HEK293 (cell line): ENCODE measurements around the gene HTT-AS.

Source experiments
- CTCF ChIA-PET: fragments of 350-600 bp; formaldehyde crosslinking; extraction: SDS; loops from one replicate; lab custom pipeline; 2021; ENCODE audit warnings: antibody characterized with exemption; lab: Yijun Ruan, JAX
- POLR2A ChIA-PET: fragments of 300-600 bp; formaldehyde crosslinking; extraction: SDS; loops from one replicate; lab custom pipeline; 2020; ENCODE audit warnings: antibody characterized with exemption, inconsistent platforms; lab: Yijun Ruan, JAX
- H3K27ac ChIP-seq: fragments of 200-500 bp; sonication (Bioruptor generic); 2 replicates; pipeline ENCODE4 v1.5.1; 2014; ENCODE audit warnings: low read depth, low read length, control low read depth, inconsistent platforms; ENCODE audit errors: extremely low read depth
- H3K36me3 ChIP-seq, 2 experiments: fragments of 200-500 bp in 1 of 2; sonication (Bioruptor generic) in 1 of 2; 1 replicate in 1 of 2; 2 replicates in 1 of 2; pipeline ENCODE4 v1.5.1; 2014 to 2017; ENCODE audit warnings: inconsistent platforms in 2 of 2, low read length in 2 of 2; ENCODE audit not compliant: control insufficient read depth in 2 of 2, insufficient read depth in 1 of 2
- H3K4me1 ChIP-seq: fragments of 200-500 bp; sonication (Bioruptor generic); 2 replicates; pipeline ENCODE4 v1.5.1; 2014; ENCODE audit warnings: mild to moderate bottlenecking, low read length, inconsistent platforms; ENCODE audit not compliant: control insufficient read depth, insufficient read depth
- H3K4me3 ChIP-seq: 2 replicates; pipeline ENCODE4 v1.5.1; 2011; ENCODE audit warnings: low read depth, mild to moderate bottlenecking, control low read depth, low read length, moderate library complexity
- H3K9me3 ChIP-seq: fragments of 200-500 bp; sonication (Bioruptor generic); 2 replicates; pipeline ENCODE4 v1.5.1; 2014; ENCODE audit warnings: low read depth, low read length, inconsistent platforms; ENCODE audit not compliant: control insufficient read depth, insufficient read depth
- AEBP2 ChIP-seq: fragments of 450-650 bp; formaldehyde crosslinking; IDR thresholded peaks from 2 replicates; pipeline ENCODE4 v1.5.1; 2016; ENCODE audit warnings: missing biosample characterization, missing genetic modification characterization, borderline replicate concordance
- GFI1B ChIP-seq: fragments of 450-650 bp; formaldehyde crosslinking; IDR thresholded peaks from 2 replicates; pipeline ENCODE4 v1.5.1; 2016; ENCODE audit warnings: missing biosample characterization, missing genetic modification characterization
- GLI2 ChIP-seq: fragments of 450-650 bp; formaldehyde crosslinking; IDR thresholded peaks from 2 replicates; pipeline ENCODE4; 2017; ENCODE audit warnings: missing biosample characterization, missing genetic modification characterization, low read depth, borderline replicate concordance
- KLF1 ChIP-seq: fragments of 450-650 bp; formaldehyde crosslinking; IDR thresholded peaks from 2 replicates; pipeline ENCODE4 v1.5.1; 2016; ENCODE audit warnings: missing biosample characterization, missing genetic modification characterization
- ZNF114 ChIP-seq: fragments of 450-650 bp; formaldehyde crosslinking; IDR thresholded peaks from 2 replicates; pipeline ENCODE4 v1.5.0; 2017; ENCODE audit warnings: missing biosample characterization, missing genetic modification characterization
- ZNF148 ChIP-seq: fragments of 450-650 bp; formaldehyde crosslinking; IDR thresholded peaks from 2 replicates; pipeline ENCODE4 v1.5.0; 2017; ENCODE audit warnings: missing biosample characterization, missing genetic modification characterization, borderline replicate concordance
- ZNF2 ChIP-seq: fragments of 450-650 bp; formaldehyde crosslinking; IDR thresholded peaks from 2 replicates; pipeline ENCODE4 v1.5.1; 2016; ENCODE audit warnings: missing biosample characterization, missing genetic modification characterization
- ZNF211 ChIP-seq: fragments of 450-650 bp; formaldehyde crosslinking; IDR thresholded peaks from 2 replicates; pipeline ENCODE4 v1.5.1; 2016; ENCODE audit warnings: low read depth, missing biosample characterization, missing genetic modification characterization
- ZNF302 ChIP-seq: fragments of 450-650 bp; formaldehyde crosslinking; IDR thresholded peaks from 2 replicates; pipeline ENCODE4 v1.5.1; 2016; ENCODE audit warnings: missing biosample characterization, missing genetic modification characterization, low read depth
- ZNF341 ChIP-seq: fragments of 450-650 bp; formaldehyde crosslinking; IDR thresholded peaks from 2 replicates; pipeline ENCODE4; 2016; ENCODE audit warnings: low read depth, missing biosample characterization, missing genetic modification characterization
- ZNF48 ChIP-seq: fragments of 450-650 bp; formaldehyde crosslinking; IDR thresholded peaks from 2 replicates; pipeline ENCODE4 v1.5.1; 2016; ENCODE audit warnings: missing biosample characterization, missing genetic modification characterization
- ZNF510 ChIP-seq: fragments of 450-650 bp; formaldehyde crosslinking; IDR thresholded peaks from 2 replicates; pipeline ENCODE4 v1.5.1; 2018; ENCODE audit warnings: mild to moderate bottlenecking, missing genetic modification characterization, missing biosample characterization; ENCODE audit not compliant: insufficient replicate concordance
- ZNF548 ChIP-seq: fragments of 450-650 bp; formaldehyde crosslinking; IDR thresholded peaks from 2 replicates; pipeline ENCODE4 v1.5.1; 2016; ENCODE audit warnings: missing biosample characterization, missing genetic modification characterization
- ZNF621 ChIP-seq: fragments of 450-650 bp; formaldehyde crosslinking; IDR thresholded peaks from 2 replicates; pipeline ENCODE4 v1.5.1; 2017; ENCODE audit warnings: missing biosample characterization, missing genetic modification characterization
- ZNF623 ChIP-seq: fragments of 450-650 bp; formaldehyde crosslinking; IDR thresholded peaks from 2 replicates; pipeline ENCODE4 v1.5.1; 2016; ENCODE audit warnings: missing biosample characterization, missing genetic modification characterization
- ZNF624 ChIP-seq: fragments of 450-650 bp; formaldehyde crosslinking; IDR thresholded peaks from 2 replicates; pipeline ENCODE4 v1.5.1; 2017; ENCODE audit warnings: missing biosample characterization, missing genetic modification characterization
- ZNF660 ChIP-seq: fragments of 450-650 bp; IDR thresholded peaks from 2 replicates; pipeline ENCODE4 v1.5.1; 2018; ENCODE audit warnings: missing biosample characterization, mild to moderate bottlenecking, missing genetic modification characterization
- ZNF664 ChIP-seq: fragments of 450-650 bp; formaldehyde crosslinking; IDR thresholded peaks from 2 replicates; pipeline ENCODE4 v1.5.1; 2016; ENCODE audit warnings: missing biosample characterization, missing genetic modification characterization
- ZNF777 ChIP-seq: fragments of 450-650 bp; formaldehyde crosslinking; IDR thresholded peaks from 2 replicates; pipeline ENCODE4 v1.5.1; 2017; ENCODE audit warnings: missing biosample characterization, missing genetic modification characterization, borderline replicate concordance
- ZSCAN5A ChIP-seq: fragments of 450-650 bp; formaldehyde crosslinking; IDR thresholded peaks from 2 replicates; pipeline ENCODE4 v1.5.1; 2016; ENCODE audit warnings: missing biosample characterization, missing genetic modification characterization
- TF ChIP-seq, protein P1 (sequence below): fragments of 450-650 bp; formaldehyde crosslinking; IDR thresholded peaks from 2 replicates; pipeline ENCODE4 v1.5.1; 2016; ENCODE audit warnings: missing biosample characterization, missing genetic modification characterization, low read depth
- TF ChIP-seq, protein P2 (sequence below): fragments of 450-650 bp; formaldehyde crosslinking; IDR thresholded peaks from 2 replicates; pipeline ENCODE4 v1.5.1; 2017; ENCODE audit warnings: missing biosample characterization, missing genetic modification characterization
- TF ChIP-seq, protein P3 (sequence below): fragments of 450-650 bp; formaldehyde crosslinking; IDR thresholded peaks from 2 replicates; pipeline ENCODE4 v1.5.1; 2016; ENCODE audit warnings: missing biosample characterization, missing genetic modification characterization

Gene HTT-AS

GRCh38 chr4:3065551-3065950, 8.8 kb downstream of the HTT-AS start (continued):
- TF ChIP-seq ZNF148 (tag by site-specific recombination) = no peak

DNA sequence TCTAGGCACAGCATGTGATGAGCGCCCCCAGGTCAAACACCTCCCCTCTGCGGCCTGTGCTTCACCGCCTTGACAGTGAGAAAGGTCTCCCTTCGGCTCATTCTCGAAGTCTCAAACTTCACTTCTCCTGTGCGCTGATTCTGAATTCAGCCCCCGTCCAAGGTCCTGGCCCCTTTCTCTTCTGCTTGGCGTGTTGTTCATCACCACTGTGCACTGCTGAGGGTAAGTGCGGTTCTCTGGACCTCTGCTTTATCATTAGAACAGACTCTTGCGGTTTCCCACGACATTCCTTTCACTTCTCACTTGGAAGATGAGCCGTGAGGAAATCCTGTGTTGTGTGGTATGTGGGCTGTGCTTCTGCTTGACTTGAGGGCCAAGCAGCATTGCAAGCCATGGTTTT, 11.9 kb downstream of the HTT-AS start:
- CTCF ChIA-PET = no interaction called here
- POLR2A ChIA-PET = no interaction called here

GRCh38 chr4:3060946-3061345, 13.4 kb downstream of the HTT-AS start:
- H3K4me1 ChIP-seq = no peaks in the 10 kb centered on the region
- no peak overlapping the region for H3K4me3 ChIP-seq
- H3K36me3 ChIP-seq = no peaks in the 10 kb centered on the region
- ChIA-PET CTCF (interaction anchor here (0.7 kb wide), 1 partner anchor 359 kb away, joined by 3 read pairs; no protein-coding TSS in a partner anchor), POLR2A (no interaction called here)
- no peaks in the 10 kb centered on the region for H3K9me3 ChIP-seq
- no peak overlapping the region for H3K27ac ChIP-seq
- no peak for TF ChIP-seq ZNF623 (tag by site-specific recombination)
- TF ChIP-seq GFI1B = no peak
- TF ChIP-seq, protein P1, sequence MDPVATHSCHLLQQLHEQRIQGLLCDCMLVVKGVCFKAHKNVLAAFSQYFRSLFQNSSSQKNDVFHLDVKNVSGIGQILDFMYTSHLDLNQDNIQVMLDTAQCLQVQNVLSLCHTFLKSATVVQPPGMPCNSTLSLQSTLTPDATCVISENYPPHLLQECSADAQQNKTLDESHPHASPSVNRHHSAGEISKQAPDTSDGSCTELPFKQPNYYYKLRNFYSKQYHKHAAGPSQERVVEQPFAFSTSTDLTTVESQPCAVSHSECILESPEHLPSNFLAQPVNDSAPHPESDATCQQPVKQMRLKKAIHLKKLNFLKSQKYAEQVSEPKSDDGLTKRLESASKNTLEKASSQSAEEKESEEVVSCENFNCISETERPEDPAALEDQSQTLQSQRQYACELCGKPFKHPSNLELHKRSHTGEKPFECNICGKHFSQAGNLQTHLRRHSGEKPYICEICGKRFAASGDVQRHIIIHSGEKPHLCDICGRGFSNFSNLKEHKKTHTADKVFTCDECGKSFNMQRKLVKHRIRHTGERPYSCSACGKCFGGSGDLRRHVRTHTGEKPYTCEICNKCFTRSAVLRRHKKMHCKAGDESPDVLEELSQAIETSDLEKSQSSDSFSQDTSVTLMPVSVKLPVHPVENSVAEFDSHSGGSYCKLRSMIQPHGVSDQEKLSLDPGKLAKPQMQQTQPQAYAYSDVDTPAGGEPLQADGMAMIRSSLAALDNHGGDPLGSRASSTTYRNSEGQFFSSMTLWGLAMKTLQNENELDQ (tag by site-specific recombination) = no peak
- TF ChIP-seq, protein P2, sequence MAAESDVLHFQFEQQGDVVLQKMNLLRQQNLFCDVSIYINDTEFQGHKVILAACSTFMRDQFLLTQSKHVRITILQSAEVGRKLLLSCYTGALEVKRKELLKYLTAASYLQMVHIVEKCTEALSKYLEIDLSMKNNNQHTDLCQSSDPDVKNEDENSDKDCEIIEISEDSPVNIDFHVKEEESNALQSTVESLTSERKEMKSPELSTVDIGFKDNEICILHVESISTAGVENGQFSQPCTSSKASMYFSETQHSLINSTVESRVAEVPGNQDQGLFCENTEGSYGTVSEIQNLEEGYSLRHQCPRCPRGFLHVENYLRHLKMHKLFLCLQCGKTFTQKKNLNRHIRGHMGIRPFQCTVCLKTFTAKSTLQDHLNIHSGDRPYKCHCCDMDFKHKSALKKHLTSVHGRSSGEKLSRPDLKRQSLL = no peak
- no peak for TF ChIP-seq ZNF664
- TF ChIP-seq ZNF624 (tag by site-specific recombination) = no peak
- TF ChIP-seq ZNF341 (tag by site-specific recombination) = no peak
- TF ChIP-seq ZNF211 (tag by site-specific recombination) = no peak
- TF ChIP-seq ZNF48 (tag by site-specific recombination) = no peak
- no peak for TF ChIP-seq KLF1 (tag by site-specific recombination)

More for the DNA sequence above, 11.9 kb downstream of the HTT-AS start:
- H3K36me3 ChIP-seq = no peaks in the 10 kb centered on the region
- H3K9me3 ChIP-seq = no peaks in the 10 kb centered on the region
- no peak overlapping the region for H3K4me3 ChIP-seq
- TF ChIP-seq ZNF660 (tag by site-specific recombination) = no peak
- TF ChIP-seq, protein P3, sequence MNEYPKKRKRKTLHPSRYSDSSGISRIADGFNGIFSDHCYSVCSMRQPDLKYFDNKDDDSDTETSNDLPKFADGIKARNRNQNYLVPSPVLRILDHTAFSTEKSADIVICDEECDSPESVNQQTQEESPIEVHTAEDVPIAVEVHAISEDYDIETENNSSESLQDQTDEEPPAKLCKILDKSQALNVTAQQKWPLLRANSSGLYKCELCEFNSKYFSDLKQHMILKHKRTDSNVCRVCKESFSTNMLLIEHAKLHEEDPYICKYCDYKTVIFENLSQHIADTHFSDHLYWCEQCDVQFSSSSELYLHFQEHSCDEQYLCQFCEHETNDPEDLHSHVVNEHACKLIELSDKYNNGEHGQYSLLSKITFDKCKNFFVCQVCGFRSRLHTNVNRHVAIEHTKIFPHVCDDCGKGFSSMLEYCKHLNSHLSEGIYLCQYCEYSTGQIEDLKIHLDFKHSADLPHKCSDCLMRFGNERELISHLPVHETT (tag by site-specific recombination) = no peak
- TF ChIP-seq ZNF510 (tag by site-specific recombination) = no peak
- no peak for TF ChIP-seq ZNF302 (tag by site-specific recombination)
- no peak for TF ChIP-seq ZNF114 (tag by site-specific recombination)
- TF ChIP-seq ZSCAN5A (tag by site-specific recombination) = no peak
- TF ChIP-seq GLI2 = no peak
- TF ChIP-seq ZNF777 (tag by site-specific recombination) = no peak
- no peak for TF ChIP-seq ZNF621 (tag by site-specific recombination)
- TF ChIP-seq AEBP2 = no peak
- TF ChIP-seq ZNF211 (tag by site-specific recombination) = no peak
- no peak for TF ChIP-seq ZNF2 (tag by site-specific recombination)
- TF ChIP-seq ZNF548 (tag by site-specific recombination) = no peak
- no peaks in the 10 kb centered on the region for H3K4me1 ChIP-seq
- H3K27ac ChIP-seq = no peak overlapping the region
